ENCODE results near the gene CDC42BPG.

The CDC42BPG gene

GRCh38 chr11:64839335-64839734 lies 5.1 kb downstream of the CDC42BPG start:
- H3K4me3 ChIP-seq (ENCODE audit: low read depth, low read length): no peak overlapping the region
- TF ChIP-seq CTCF (IDR thresholded peaks at IDR 0.05; ENCODE audit: low read depth, low read length): no peak

GRCh38 chr11:64838600-64839334 lies 5.7 kb downstream of the CDC42BPG start:
- H3K4me3 ChIP-seq (ENCODE audit: low read depth, low read length): no peak overlapping the region
- TF ChIP-seq CTCF (IDR thresholded peaks at IDR 0.05; ENCODE audit: low read depth, low read length): no peak

- TF ChIP-seq CTCF (IDR thresholded peaks at IDR 0.05; ENCODE audit: low read depth, low read length): no peak
- H3K4me3 ChIP-seq (ENCODE audit: low read depth, low read length): no peak overlapping the region
These were observed 6.5 kb downstream of the CDC42BPG start for GRCh38 chr11:64837887-64838351.

GRCh38 chr11:64836448-64837072 lies 7.9 kb downstream of the CDC42BPG start:
- no peak for TF ChIP-seq CTCF (IDR thresholded peaks at IDR 0.05; ENCODE audit: low read depth, low read length)
- H3K4me3 ChIP-seq (ENCODE audit: low read depth, low read length): no peak overlapping the region

GRCh38 chr11:64835616-64836447 lies 8.6 kb downstream of the CDC42BPG start:
- no peak for TF ChIP-seq CTCF (IDR thresholded peaks at IDR 0.05; ENCODE audit: low read depth, low read length)
- no peak overlapping the region for H3K4me3 ChIP-seq (ENCODE audit: low read depth, low read length)

- TF ChIP-seq CTCF (IDR thresholded peaks at IDR 0.05; ENCODE audit: low read depth, low read length): no peak
- no peak overlapping the region for H3K4me3 ChIP-seq (ENCODE audit: low read depth, low read length)
These were observed 9.5 kb downstream of the CDC42BPG start for GRCh38 chr11:64834723-64835615.

Measured in WI38 (cell line).